HCT116 (cell line): ENCODE data around the gene SLC39A10. TPM values are rescaled to one million over a fixed set of nuclear protein-coding genes. Genes with fewer than 3 reads are reported as not detected.

ENCODE experiments used
- ATAC-seq: fragments of 200-7000 bp; cut with Tn5 transposase; 2 replicates; pipeline ENCODE4 v1.9.1; 2020; ENCODE audit warnings: mild to moderate bottlenecking, moderate library complexity
- BruUV-seq: library from RNA; stranded (reverse); fragments of 400-500 nt; replicated peaks from 2 replicates; lab custom pipeline; 2021; lab: Mats Ljungman, UMichigan
- CTCF ChIA-PET: fragments of 300-600 bp; sonication (Branson Sonifier 250); formaldehyde crosslinking; loops from one replicate; lab custom pipeline; 2021; ENCODE audit warnings: antibody characterized with exemption; lab: Charles Lee
- POLR2A ChIA-PET: fragments of 300-600, 350-600 bp; sonication (Branson Sonifier 250); formaldehyde crosslinking; loops from one replicate; lab custom pipeline; 2021; ENCODE audit warnings: antibody characterized with exemption; lab: Charles Lee
- RAD21 ChIA-PET, 2 experiments: fragments of 300-600 bp; sonication (Branson Sonifier 250); formaldehyde crosslinking; loops; one replicate each; lab custom pipeline; 2023; ENCODE audit warnings: low total read pairs in 2 of 2; ENCODE audit not compliant: uncharacterized antibody in 2 of 2, unreplicated experiment in 2 of 2, low non-redundant PET in 1 of 2; lab: Charles Lee
- DNase-seq: peaks from one replicate; pipeline ENCODE4 v3.0.0-alpha.2; 2010; ENCODE audit warnings: low read depth, low spot score
- H2AFZ ChIP-seq: fragments of 200-600 bp; shearing (Covaris generic), sonication (generic); 2 replicates; pipeline ENCODE4 v1.6.1; 2017; ENCODE audit warnings: low read depth, mixed run types, mixed read lengths, antibody characterized with exemption, low read length; ENCODE audit not compliant: poor library complexity, severe bottlenecking
- H3K27ac ChIP-seq: 2 replicates; pipeline ENCODE4 v1.5.1; 2012; ENCODE audit warnings: low read depth, low read length
- H3K27me3 ChIP-seq: fragments of 200-600 bp; sonication (generic); 2 replicates; pipeline ENCODE4 v1.6.1; 2016; ENCODE audit warnings: mixed run types, low read length, mixed read lengths; ENCODE audit not compliant: insufficient read depth
- H3K36me3 ChIP-seq, 2 experiments: fragments of 200-500 bp in 1 of 2; fragments of 200-600 bp in 1 of 2; sonication (Bioruptor generic) in 1 of 2; sonication (generic) in 1 of 2; 2 replicates each; pipeline versions ENCODE4 v1.5.1 to v1.6.1; 2014 to 2016; ENCODE audit warnings: low read length in 2 of 2, inconsistent platforms in 1 of 2, mixed read lengths in 1 of 2, mixed run types in 1 of 2; ENCODE audit not compliant: insufficient read depth in 2 of 2, control insufficient read depth in 1 of 2
- H3K4me1 ChIP-seq, 2 experiments: fragments of 200-600 bp in 1 of 2; sonication (generic) in 1 of 2; 2 replicates each; pipeline versions ENCODE4 v1.5.1 to v1.6.1; 2012 to 2017; ENCODE audit warnings: low read length in 2 of 2, inconsistent platforms in 1 of 2, mild to moderate bottlenecking in 1 of 2, mixed read lengths in 1 of 2, mixed run types in 1 of 2, moderate library complexity in 1 of 2; ENCODE audit not compliant: insufficient read depth in 2 of 2, control insufficient read depth in 1 of 2
- H3K4me2 ChIP-seq: fragments of 200-600 bp; sonication (generic); 2 replicates; pipeline ENCODE4 v1.6.1; 2017; ENCODE audit warnings: mixed run types, low read length, mixed read lengths
- H3K4me3 ChIP-seq, 2 experiments: fragments of 200-600 bp in 1 of 2; sonication (generic) in 1 of 2; replicated peaks in 1 of 2; 2 replicates each; pipeline ENCODE4 v1.5.1; 2011 to 2016; ENCODE audit warnings: low read length in 2 of 2, control low read depth in 1 of 2, low read depth in 1 of 2, mild to moderate bottlenecking in 1 of 2, mixed read lengths in 1 of 2, mixed run types in 1 of 2
- H3K79me2 ChIP-seq: fragments of 200-600 bp; sonication (generic); 2 replicates; pipeline ENCODE4 v1.6.1; 2017; ENCODE audit warnings: mild to moderate bottlenecking, mixed run types, low read length, moderate library complexity, mixed read lengths; ENCODE audit not compliant: insufficient read depth
- H3K9ac ChIP-seq: fragments of 200-600 bp; sonication (generic); 2 replicates; pipeline ENCODE4 v1.6.1; 2016; ENCODE audit warnings: low read length, mixed read lengths
- H3K9me2 ChIP-seq: fragments of 200-600 bp; sonication (generic), shearing (Covaris generic); 2 replicates; pipeline ENCODE4 v1.6.1; 2017; ENCODE audit warnings: mixed run types, mild to moderate bottlenecking, moderate library complexity; ENCODE audit not compliant: insufficient read depth
- H3K9me3 ChIP-seq, 2 experiments: fragments of 200-500 bp in 1 of 2; fragments of 200-600 bp in 1 of 2; sonication (Bioruptor generic) in 1 of 2; sonication (generic) in 1 of 2; 2 replicates each; pipeline ENCODE4 v1.6.1; 2014 to 2017; ENCODE audit warnings: low read length in 2 of 2, mixed read lengths in 2 of 2, inconsistent platforms in 1 of 2, low read depth in 1 of 2, mild to moderate bottlenecking in 1 of 2, mixed run types in 1 of 2, moderate library complexity in 1 of 2; ENCODE audit not compliant: control insufficient read depth in 1 of 2, insufficient read depth in 1 of 2
- H4K20me1 ChIP-seq: fragments of 200-600 bp; sonication (generic), shearing (Covaris generic); 2 replicates; pipeline ENCODE4 v1.6.1; 2017; ENCODE audit warnings: mixed run types, mild to moderate bottlenecking, moderate library complexity; ENCODE audit not compliant: insufficient read depth
- CBX3 ChIP-seq: IDR thresholded peaks from 2 replicates; pipeline ENCODE4 v1.6.1; 2012; ENCODE audit warnings: low read depth
- CEBPB ChIP-seq: IDR thresholded peaks from 2 replicates; pipeline ENCODE4 v1.6.1; 2012; ENCODE audit warnings: low read depth
- EGR1 ChIP-seq: IDR thresholded peaks from 2 replicates; pipeline ENCODE4 v1.6.1; 2012; ENCODE audit warnings: low read depth
- ELF1 ChIP-seq: IDR thresholded peaks from 2 replicates; pipeline ENCODE4 v1.6.1; 2012; ENCODE audit warnings: low read depth, borderline replicate concordance
- JUND ChIP-seq: IDR thresholded peaks from 2 replicates; pipeline ENCODE4 v1.6.1; 2012
- MAX ChIP-seq: IDR thresholded peaks from 2 replicates; pipeline ENCODE4 v1.6.1; 2012
- ZNF274 ChIP-seq: fragments of 200-500 bp; sonication (Bioruptor generic); IDR thresholded peaks from 2 replicates; pipeline ENCODE4 v1.6.1; 2014; ENCODE audit warnings: mild to moderate bottlenecking, low read depth, low read length, inconsistent platforms
- intact Hi-C: fragments of 100-400 bp; cut with micrococcal nuclease; formaldehyde crosslinking; loops from 2 replicates; pipeline ENCODE4 v1.10.0; 2022
- total RNA-seq: library from RNA; stranded (reverse); gene quantifications from one replicate; pipeline ENCODE4 v1.2.1, GENCODE V29; 2021; ENCODE audit not compliant: unreplicated experiment
- TF ChIP-seq, protein P1 (sequence below): IDR thresholded peaks from 2 replicates; pipeline ENCODE4 v1.6.1; 2011; ENCODE audit warnings: mild to moderate bottlenecking, low read length, moderate library complexity; ENCODE audit not compliant: insufficient replicate concordance; ENCODE audit errors: extremely low read depth

Gene SLC39A10
- total RNA-seq, 1 experiment from 2014 or later = 59.0 TPM

GRCh38 chr2:195670191-195670590 lies 13.2 kb downstream of the SLC39A10 start:
- CTCF ChIA-PET = interaction anchor here (1.0 to 3.4 kb wide), 4 partner anchors 10 to 408 kb away, joined by 4 to 13 read pairs (median 6); no protein-coding TSS in a partner anchor
- Histone ChIP-seq H3K9ac (no peak overlapping the region), H4K20me1 (peaks cover 5% of the 10 kb centered on the region; the same call in 1 of the 2 replicates), H3K9me2 (no peaks in the 10 kb centered on the region), H2AFZ (no peak overlapping the region), H3K4me2 (no peak overlapping the region), H3K4me3 (no peak overlapping the region), H3K79me2 (peaks cover 86% of the 10 kb centered on the region), H3K9me3 (no peaks in the 10 kb centered on the region), H3K36me3 (no peaks in the 10 kb centered on the region), H3K27me3 (no peaks in the 10 kb centered on the region), H3K4me1 (0 out of 4 replicates have a peak, but pooled peaks cover 0 to 6% of the 10 kb centered on the region in 2 experiments), H3K27ac (no peak overlapping the region)
- intact Hi-C loops = no loop called here
- POLR2A ChIA-PET = interaction anchor here (1.0 kb wide), 1 partner anchor 13 kb away, joined by 3 read pairs; the partner anchor contains the start of gene SLC39A10
- TF ChIP-seq MAX (no peak), JUND (no peak), CBX3 (no peak), ELF1 (no peak), CEBPB (no peak), EGR1 (no peak), ZNF274 (no peak)
- TF ChIP-seq, protein P1, sequence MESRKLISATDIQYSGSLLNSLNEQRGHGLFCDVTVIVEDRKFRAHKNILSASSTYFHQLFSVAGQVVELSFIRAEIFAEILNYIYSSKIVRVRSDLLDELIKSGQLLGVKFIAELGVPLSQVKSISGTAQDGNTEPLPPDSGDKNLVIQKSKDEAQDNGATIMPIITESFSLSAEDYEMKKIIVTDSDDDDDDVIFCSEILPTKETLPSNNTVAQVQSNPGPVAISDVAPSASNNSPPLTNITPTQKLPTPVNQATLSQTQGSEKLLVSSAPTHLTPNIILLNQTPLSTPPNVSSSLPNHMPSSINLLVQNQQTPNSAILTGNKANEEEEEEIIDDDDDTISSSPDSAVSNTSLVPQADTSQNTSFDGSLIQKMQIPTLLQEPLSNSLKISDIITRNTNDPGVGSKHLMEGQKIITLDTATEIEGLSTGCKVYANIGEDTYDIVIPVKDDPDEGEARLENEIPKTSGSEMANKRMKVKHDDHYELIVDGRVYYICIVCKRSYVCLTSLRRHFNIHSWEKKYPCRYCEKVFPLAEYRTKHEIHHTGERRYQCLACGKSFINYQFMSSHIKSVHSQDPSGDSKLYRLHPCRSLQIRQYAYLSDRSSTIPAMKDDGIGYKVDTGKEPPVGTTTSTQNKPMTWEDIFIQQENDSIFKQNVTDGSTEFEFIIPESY = no peak
- no TSS peak for BruUV-seq
- RAD21 ChIA-PET = no interaction called here
- DNase-seq = no peak
- ATAC-seq = no peak
